H4 (cell line): ENCODE data around the gene NR2F1-AS1. TPM values are rescaled to one million over a fixed set of nuclear protein-coding genes. Genes with fewer than 3 reads are reported as not detected.
A peak's percentile ranks its signal among the peaks of the same experiment; 100 is the strongest.
"Not testable (repeated sequence)": the region's sequence is repeated elsewhere in the genome, so short reads cannot be mapped to it uniquely, and the experiment has no call there.

Source experiments
- DNase-seq: peaks from one replicate; pipeline ENCODE4 v3.0.0-alpha.2; 2015; ENCODE audit warnings: low spot score
- total RNA-seq: library from RNA; depleted of rRNA; stranded (reverse); fragments of >200 nt; shearing (Covaris generic); gene quantifications from 2 replicates; pipeline ENCODE4 v1.2.3, GENCODE V29; 2014

Gene NR2F1-AS1
- total RNA-seq, 1 experiment from 2014 or later: 5.2 TPM

GRCh38 chr5:93576994-93577853, 3.8 kb downstream of the NR2F1-AS1 start:
- no peak for DNase-seq

- DNase-seq: no peak
Measured at GRCh38 chr5:93575461-93576414, 5.3 kb downstream of the NR2F1-AS1 start.

- DNase-seq: no peak
Measured at GRCh38 chr5:93574491-93575305, 6.3 kb downstream of the NR2F1-AS1 start.

- no peak for DNase-seq
Measured at GRCh38 chr5:93573354-93574351, 7.4 kb downstream of the NR2F1-AS1 start.

- DNase-seq: no peak
Measured at GRCh38 chr5:93572608-93573353, 8.2 kb downstream of the NR2F1-AS1 start.

GRCh38 chr5:93572101-93572607, 8.9 kb downstream of the NR2F1-AS1 start:
- DNase-seq: no peak

GRCh38 chr5:93571114-93571949, 9.7 kb downstream of the NR2F1-AS1 start:
- no peak for DNase-seq

GRCh38 chr5:93570294-93571113, 10.5 kb downstream of the NR2F1-AS1 start:
- no peak for DNase-seq

GRCh38 chr5:93569300-93570160, 11.5 kb downstream of the NR2F1-AS1 start:
- DNase-seq: no peak

- no peak for DNase-seq
Measured at GRCh38 chr5:93567424-93567823, 13.6 kb downstream of the NR2F1-AS1 start.

GRCh38 chr5:93566091-93566490, 14.9 kb downstream of the NR2F1-AS1 start:
- DNase-seq: no peak

GRCh38 chr5:93557021-93557604, 23.9 kb downstream of the NR2F1-AS1 start:
- DNase-seq: no peak

- not testable (repeated sequence) for DNase-seq
Measured at GRCh38 chr5:93549594-93549993, 31.4 kb downstream of the NR2F1-AS1 start.

GRCh38 chr5:93545872-93546271, 35.1 kb downstream of the NR2F1-AS1 start:
- DNase-seq: no peak

GRCh38 chr5:93532370-93532769, 48.6 kb downstream of the NR2F1-AS1 start:
- DNase-seq: peak; percentile 65

- DNase-seq: not testable (repeated sequence)
Measured at GRCh38 chr5:93521815-93522214, 59.2 kb downstream of the NR2F1-AS1 start.
